HG02642 (cell line): Measurements from ENCODE around the gene CLDN7.

Source experiments
- ATAC-seq: cut with Tn5 transposase; IDR thresholded peaks from one replicate; pipeline ENCODE4 v1.9.1; 2021; ENCODE audit warnings: mild to moderate bottlenecking; ENCODE audit not compliant: unreplicated experiment, poor library complexity

The CLDN7 gene

GRCh38 chr17:7239091-7240027 is 22.9 kb downstream of the CLDN7 start, which contains the start of gene PHF23:
Gene PHF23, minus strand, starts transcription at chr17:7239457. Its CDS starts 178 bp downstream, at chr17:7239279.
- ATAC-seq, result peak; percentile 54

GRCh38 chr17:7238420-7239090 is 23.7 kb downstream of the CLDN7 start:
- no peak for ATAC-seq

- peak; percentile 14 for ATAC-seq
Measured at GRCh38 chr17:7237761-7238419, 24.4 kb downstream of the CLDN7 start.

GRCh38 chr17:7237266-7237760 is 25.0 kb downstream of the CLDN7 start:
- no peak for ATAC-seq

GRCh38 chr17:7236808-7237207 is 25.5 kb downstream of the CLDN7 start:
- ATAC-seq, result no peak

- no peak for ATAC-seq
Measured at GRCh38 chr17:7235693-7236665, 26.3 kb downstream of the CLDN7 start.

- peak; percentile 61 for ATAC-seq
Measured at GRCh38 chr17:7234083-7234951, 28.0 kb downstream of the CLDN7 start, which contains the start of gene DVL2. Gene DVL2, minus strand, starts transcription at chr17:7234517. Its CDS starts 255 bp downstream, at chr17:7234262.

- ATAC-seq, result no peak
Measured at GRCh38 chr17:7233701-7234082, 28.6 kb downstream of the CLDN7 start.

GRCh38 chr17:7232114-7232513 is 30.2 kb downstream of the CLDN7 start:
- ATAC-seq, result no peak

GRCh38 chr17:7229504-7229903 is 32.8 kb downstream of the CLDN7 start:
- ATAC-seq, result no peak

- ATAC-seq, result no peak
Measured at GRCh38 chr17:7228920-7229319, 33.4 kb downstream of the CLDN7 start.

- ATAC-seq, result no peak
Measured at GRCh38 chr17:7226721-7227710, 35.3 kb downstream of the CLDN7 start.

GRCh38 chr17:7225711-7226331 is 36.5 kb downstream of the CLDN7 start:
- no peak for ATAC-seq

- no peak for ATAC-seq
Measured at GRCh38 chr17:7224661-7225111, 37.6 kb downstream of the CLDN7 start.

GRCh38 chr17:7224110-7224509 is 38.2 kb downstream of the CLDN7 start:
- no peak for ATAC-seq

- no peak for ATAC-seq
Measured at GRCh38 chr17:7223375-7223774, 38.9 kb downstream of the CLDN7 start.

GRCh38 chr17:7222972-7223292 is 39.3 kb downstream of the CLDN7 start:
- no peak for ATAC-seq
